HepG2 (cell line): ENCODE measurements around the gene EMC9. TPM values are rescaled to one million over a fixed set of nuclear protein-coding genes. Genes with fewer than 3 reads are reported as not detected.

ENCODE experiments used
- ATAC-seq: fragments of 200-7000 bp; cut with Tn5 transposase; 3 replicates; pipeline ENCODE4 v1.9.1; 2020; ENCODE audit warnings: mild to moderate bottlenecking, moderate library complexity
- BruUV-seq: library from RNA; stranded (reverse); fragments of 400-500 nt; replicated peaks from 2 replicates; lab custom pipeline; 2021; lab: Mats Ljungman, UMichigan
- CTCF ChIA-PET: fragments of 300-600 bp; formaldehyde crosslinking; extraction: SDS; loops from one replicate; lab custom pipeline; 2021; ENCODE audit warnings: low total read pairs, inconsistent platforms, low intra/inter-chr PET ratio; lab: Yijun Ruan, JAX
- POLR2A ChIA-PET: fragments of 350-600 bp; sonication (Branson Sonifier 250); formaldehyde crosslinking; loops from one replicate; lab custom pipeline; 2020; ENCODE audit warnings: antibody characterized with exemption, inconsistent platforms; lab: Yijun Ruan, JAX
- DNase-seq: peaks from one replicate; pipeline ENCODE4 v3.0.0-alpha.2; 2015; ENCODE audit warnings: low spot score
- FAIRE-seq: peaks from 3 replicates; lab custom pipeline; 2011; peaks lifted over from hg19 to GRCh38; lab: Jason Lieb, UNC
- H2AFZ ChIP-seq: one replicate; pipeline ENCODE4 v1.6.1; 2011; ENCODE audit warnings: low read length, inconsistent platforms
- H3K27ac ChIP-seq: fragments of 300-600 bp; 3 replicates; pipeline ENCODE4 v1.8.0; 2011; ENCODE audit warnings: mixed run types, mild to moderate bottlenecking, mixed read lengths, low read length, inconsistent platforms; ENCODE audit not compliant: insufficient read depth; ENCODE audit errors: extremely low read length
- H3K27me3 ChIP-seq, 2 experiments: fragments of 200-600 bp in 1 of 2; 2 replicates in 1 of 2; 3 replicates in 1 of 2; pipeline versions ENCODE4 v1.6.0 to v1.8.0; 2011; ENCODE audit warnings: low read length in 2 of 2, mild to moderate bottlenecking in 2 of 2, moderate library complexity in 2 of 2, inconsistent platforms in 1 of 2; ENCODE audit not compliant: insufficient read depth in 2 of 2, control insufficient read depth in 1 of 2
- H3K36me3 ChIP-seq, 2 experiments: fragments of 200-600 bp in 1 of 2; replicated peaks in 1 of 2; 2 replicates in 1 of 2; 3 replicates in 1 of 2; pipeline versions ENCODE4 v1.5.1 to v1.8.0; 2011; ENCODE audit warnings: low read length in 2 of 2, inconsistent platforms in 1 of 2; ENCODE audit not compliant: insufficient read depth in 2 of 2, control insufficient read depth in 1 of 2
- H3K4me1 ChIP-seq: 2 replicates; pipeline ENCODE4 v1.5.1; 2012; ENCODE audit warnings: low read length, inconsistent platforms; ENCODE audit not compliant: insufficient read depth
- H3K4me2 ChIP-seq: 2 replicates; pipeline ENCODE4 v1.6.0; 2011; ENCODE audit warnings: low read depth, low read length, inconsistent platforms
- H3K4me3 ChIP-seq, 3 experiments: fragments of 200-600 bp in 1 of 3; sonication (generic), shearing (Covaris generic) in 1 of 3; replicated peaks in 1 of 3; 2 replicates each; pipeline ENCODE4 v1.5.1; 2011 to 2016; ENCODE audit warnings: low read length in 3 of 3, inconsistent platforms in 2 of 3, low read depth in 2 of 3, mild to moderate bottlenecking in 2 of 3, control low read depth in 1 of 3, mixed read lengths in 1 of 3; ENCODE audit not compliant: insufficient read depth in 1 of 3
- H3K79me2 ChIP-seq: one replicate; pipeline ENCODE4 v1.6.1; 2011; ENCODE audit warnings: low read length, inconsistent platforms; ENCODE audit not compliant: insufficient read depth
- H3K9ac ChIP-seq: 2 replicates; pipeline ENCODE4 v1.6.0; 2011; ENCODE audit warnings: mild to moderate bottlenecking, low read depth, low read length, inconsistent platforms; ENCODE audit not compliant: insufficient read depth
- H3K9me3 ChIP-seq: 2 replicates; pipeline ENCODE4 v1.5.1; 2012; ENCODE audit warnings: mild to moderate bottlenecking, low read length
- H4K20me1 ChIP-seq: 2 replicates; pipeline ENCODE4 v1.6.0; 2011; ENCODE audit warnings: inconsistent platforms, mild to moderate bottlenecking, low read length, moderate library complexity; ENCODE audit not compliant: insufficient read depth
- IKZF1 ChIP-seq: fragments of 450-650 bp; IDR thresholded peaks from 2 replicates; pipeline ENCODE4 v1.7.1; 2016
- SMC3 ChIP-seq: IDR thresholded peaks from 2 replicates; pipeline ENCODE4 v1.6.1; 2011; ENCODE audit warnings: low read length, improper control_type of control experiment
- SUZ12 ChIP-seq: fragments of 150-350 bp; IDR thresholded peaks from 2 replicates; pipeline ENCODE4 v1.6.1; 2014; ENCODE audit warnings: low read depth, low read length
- TFAP4 ChIP-seq: sonication (generic); IDR thresholded peaks from 2 replicates; pipeline ENCODE4 v1.6.1; 2016; ENCODE audit warnings: low read depth, borderline replicate concordance
- ZBTB8A ChIP-seq: sonication (generic); formaldehyde crosslinking; IDR thresholded peaks from 2 replicates; pipeline ENCODE4 v1.4.0; 2020; ENCODE audit warnings: mild to moderate bottlenecking, low read depth, missing genetic modification reagents, borderline replicate concordance
- ZHX1 ChIP-seq: sonication (generic); formaldehyde crosslinking; IDR thresholded peaks from 2 replicates; pipeline ENCODE4 v1.8.1; 2022; ENCODE audit warnings: low read depth, mild to moderate bottlenecking, missing genetic modification reagents
- ZNF101 ChIP-seq: sonication (generic); formaldehyde crosslinking; IDR thresholded peaks from 2 replicates; pipeline ENCODE4 v1.4.0; 2020; ENCODE audit warnings: mild to moderate bottlenecking, low read depth, missing genetic modification reagents, borderline replicate concordance
- ZNF230 ChIP-seq: sonication (generic); formaldehyde crosslinking; IDR thresholded peaks from 2 replicates; pipeline ENCODE4 v1.4.0; 2020; ENCODE audit warnings: mild to moderate bottlenecking, missing genetic modification reagents
- ZNF547 ChIP-seq: sonication (generic); formaldehyde crosslinking; IDR thresholded peaks from 2 replicates; pipeline ENCODE4 v1.5.1; 2020; ENCODE audit warnings: mild to moderate bottlenecking, missing genetic modification reagents
- ZNF564 ChIP-seq: sonication (generic); formaldehyde crosslinking; IDR thresholded peaks from 2 replicates; pipeline ENCODE4 v1.8.1; 2023; ENCODE audit warnings: mild to moderate bottlenecking, missing genetic modification reagents
- ZNF569 ChIP-seq: sonication (generic); formaldehyde crosslinking; IDR thresholded peaks from 2 replicates; pipeline ENCODE4 v1.5.0; 2020; ENCODE audit warnings: mild to moderate bottlenecking, missing genetic modification reagents, moderate library complexity, borderline replicate concordance
- ZNF572 ChIP-seq: sonication (generic); formaldehyde crosslinking; IDR thresholded peaks from 2 replicates; pipeline ENCODE4 v1.5.1; 2020; ENCODE audit warnings: mild to moderate bottlenecking, missing genetic modification reagents
- ZNF589 ChIP-seq: sonication (generic); formaldehyde crosslinking; conservative IDR thresholded peaks from 2 replicates; pipeline ENCODE4 v1.8.0; 2022; ENCODE audit warnings: mild to moderate bottlenecking, moderate library complexity, missing genetic modification reagents
- ZNF784 ChIP-seq: sonication (generic); formaldehyde crosslinking; IDR thresholded peaks from 2 replicates; pipeline ENCODE4 v1.5.1; 2020; ENCODE audit warnings: missing genetic modification reagents, mild to moderate bottlenecking, borderline replicate concordance
- WGBS: methylation state at CpG from one replicate; pipeline ENCODE4 v1.1.6; 2017; ENCODE audit warnings: low lambda C conversion rate; 5-methylcytosine and 5-hydroxymethylcytosine counted together
- in situ Hi-C: cut with HindIII; loops from 2 replicates; pipeline ENCODE4 v1.10.0; 2017; ENCODE audit warnings: low pct_unique_long_range_greater_than_20kb; ENCODE audit not compliant: extremely low pct_ligation_motif_present
- intact Hi-C: fragments of 100-400 bp; cut with micrococcal nuclease; formaldehyde crosslinking; loops from one replicate; pipeline ENCODE4 v1.10.0; 2022; ENCODE audit not compliant: unreplicated experiment
- polyA plus RNA-seq, 8 experiments: library from polyadenylated mRNA; depleted of rRNA in 3 of 8; stranded (reverse) in 7 of 8; unstranded in 1 of 8; fragments of >200 nt; fragmentation: Illumina TruSeq in 4 of 8; extraction: Trizol in 4 of 8; gene quantifications; 2 replicates each; pipeline versions ENCODE4 v1.2.1 to v1.2.3, GENCODE V29; 2011 to 2016; ENCODE audit warnings: low read depth in 4 of 8, missing spikeins in 1 of 8, mixed read lengths in 1 of 8; ENCODE audit not compliant: insufficient read depth in 1 of 8
- total RNA-seq, 5 experiments: library from RNA; depleted of rRNA; stranded (reverse); fragments of >200 nt; fragmentation: Illumina TruSeq; extraction: Trizol; gene quantifications; 2 replicates each; pipeline ENCODE4 v1.2.3, GENCODE V29; 2016; ENCODE audit warnings: low read depth in 1 of 5
- TF ChIP-seq, protein P1 (sequence below): sonication (generic); formaldehyde crosslinking; IDR thresholded peaks from 2 replicates; pipeline ENCODE4 v1.5.0; 2020; ENCODE audit warnings: missing genetic modification reagents
- TF ChIP-seq, protein P2 (sequence below): sonication (generic); formaldehyde crosslinking; IDR thresholded peaks from 2 replicates; pipeline ENCODE4 v1.5.1; 2020; ENCODE audit warnings: missing genetic modification reagents, mild to moderate bottlenecking, borderline replicate concordance

The EMC9 gene
- total and polyA plus RNA-seq, 2 of the 13 experiments (the other 11 are each of a cell fraction or from before 2014, with no cell fraction given) = 60.5 to 78.7 TPM

DNA sequence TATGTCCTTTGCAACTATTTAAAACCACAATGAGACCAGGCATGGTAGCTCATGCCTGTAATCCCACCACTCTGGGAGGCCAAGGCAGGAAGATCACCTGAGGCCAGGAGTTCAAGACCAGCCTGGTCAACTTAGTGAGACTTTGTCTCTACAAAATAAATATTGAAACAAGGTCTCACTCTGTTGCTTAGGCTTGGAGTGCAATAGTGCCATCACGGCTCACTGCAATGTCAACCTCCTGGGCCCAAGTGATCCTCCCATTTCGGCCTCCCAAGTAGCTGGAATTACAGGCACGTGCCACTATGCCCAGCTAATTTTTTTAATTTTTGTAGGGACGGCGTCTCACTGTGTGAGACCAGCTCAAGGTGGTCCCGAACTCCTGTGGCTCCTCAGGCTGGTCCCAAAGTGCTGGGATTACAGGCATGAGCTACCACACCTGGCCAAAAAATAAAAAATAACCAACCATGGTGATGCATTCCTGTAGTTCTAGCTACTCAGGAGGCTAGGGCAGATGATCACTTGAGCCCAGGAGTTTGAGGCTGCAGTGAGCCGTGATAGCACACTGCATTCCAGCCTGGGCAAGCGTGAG is 11.9 kb downstream of the EMC9 start:
- intact Hi-C loops (no loop called here), in situ Hi-C loops (loop anchor here (25.0 kb wide), 1 partner anchor 817 kb away; the partner anchor contains the start of genes BCL2L2, PABPN1 and PPP1R3E)
- Histone ChIP-seq H4K20me1 (no peaks in the 10 kb centered on the region), H3K27ac (no peak overlapping the region), H2AFZ (no peak overlapping the region), H3K4me3 (no peak overlapping the region), H3K36me3 (no peaks in the 10 kb centered on the region), H3K4me2 (no peak overlapping the region), H3K27me3 (no peaks in the 10 kb centered on the region), H3K4me1 (peaks cover 40% of the 10 kb centered on the region), H3K79me2 (no peaks in the 10 kb centered on the region), H3K9me3 (no peaks in the 10 kb centered on the region), H3K9ac (no peak overlapping the region)
- no peak for DNase-seq
- FAIRE-seq = no peak
- ChIA-PET POLR2A (interaction anchor here (0.7 to 22.7 kb wide), 7 partner anchors 9 to 59 kb away, joined by 3 to 977 read pairs (median 4); partner anchors contain the start of genes DCAF11, EMC9, IPO4 and IRF9), CTCF (no interaction called here)
- 90% methylated on average over 8 of the region's 8 CpGs for WGBS
- no TSS peak for BruUV-seq
- ATAC-seq = no peak
- no peak for TF ChIP-seq TFAP4
- TF ChIP-seq ZNF101 (CRISPR knock-in tag) = no peak
- no peak for TF ChIP-seq ZNF547 (CRISPR knock-in tag)
- TF ChIP-seq SUZ12 = no peak
- no peak for TF ChIP-seq ZNF572 (CRISPR knock-in tag)
- TF ChIP-seq ZNF230 = no peak
- no peak for TF ChIP-seq IKZF1
- no peak for TF ChIP-seq ZNF784 (CRISPR knock-in tag)
- TF ChIP-seq, protein P1, sequence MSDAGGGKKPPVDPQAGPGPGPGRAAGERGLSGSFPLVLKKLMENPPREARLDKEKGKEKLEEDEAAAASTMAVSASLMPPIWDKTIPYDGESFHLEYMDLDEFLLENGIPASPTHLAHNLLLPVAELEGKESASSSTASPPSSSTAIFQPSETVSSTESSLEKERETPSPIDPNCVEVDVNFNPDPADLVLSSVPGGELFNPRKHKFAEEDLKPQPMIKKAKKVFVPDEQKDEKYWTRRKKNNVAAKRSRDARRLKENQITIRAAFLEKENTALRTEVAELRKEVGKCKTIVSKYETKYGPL (CRISPR knock-in tag) = no peak
- TF ChIP-seq ZNF589 (CRISPR knock-in tag) = no peak
- TF ChIP-seq, protein P2, sequence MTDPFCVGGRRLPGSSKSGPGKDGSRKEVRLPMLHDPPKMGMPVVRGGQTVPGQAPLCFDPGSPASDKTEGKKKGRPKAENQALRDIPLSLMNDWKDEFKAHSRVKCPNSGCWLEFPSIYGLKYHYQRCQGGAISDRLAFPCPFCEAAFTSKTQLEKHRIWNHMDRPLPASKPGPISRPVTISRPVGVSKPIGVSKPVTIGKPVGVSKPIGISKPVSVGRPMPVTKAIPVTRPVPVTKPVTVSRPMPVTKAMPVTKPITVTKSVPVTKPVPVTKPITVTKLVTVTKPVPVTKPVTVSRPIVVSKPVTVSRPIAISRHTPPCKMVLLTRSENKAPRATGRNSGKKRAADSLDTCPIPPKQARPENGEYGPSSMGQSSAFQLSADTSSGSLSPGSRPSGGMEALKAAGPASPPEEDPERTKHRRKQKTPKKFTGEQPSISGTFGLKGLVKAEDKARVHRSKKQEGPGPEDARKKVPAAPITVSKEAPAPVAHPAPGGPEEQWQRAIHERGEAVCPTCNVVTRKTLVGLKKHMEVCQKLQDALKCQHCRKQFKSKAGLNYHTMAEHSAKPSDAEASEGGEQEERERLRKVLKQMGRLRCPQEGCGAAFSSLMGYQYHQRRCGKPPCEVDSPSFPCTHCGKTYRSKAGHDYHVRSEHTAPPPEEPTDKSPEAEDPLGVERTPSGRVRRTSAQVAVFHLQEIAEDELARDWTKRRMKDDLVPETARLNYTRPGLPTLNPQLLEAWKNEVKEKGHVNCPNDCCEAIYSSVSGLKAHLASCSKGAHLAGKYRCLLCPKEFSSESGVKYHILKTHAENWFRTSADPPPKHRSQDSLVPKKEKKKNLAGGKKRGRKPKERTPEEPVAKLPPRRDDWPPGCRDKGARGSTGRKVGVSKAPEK = no peak
- TF ChIP-seq ZNF564 (CRISPR knock-in tag) = no peak
- no peak for TF ChIP-seq ZNF569
- no peak for TF ChIP-seq ZHX1
- no peak for TF ChIP-seq ZBTB8A (CRISPR knock-in tag)
- TF ChIP-seq SMC3 = no peak
